GM12878 (cell line): Measurements from ENCODE around the gene PDE7B. TPM values are rescaled to one million over a fixed set of nuclear protein-coding genes. Genes with fewer than 3 reads are reported as not detected.

Source experiments
- LARP7 ChIP-seq: fragments of 450-650 bp; IDR thresholded peaks from 2 replicates; pipeline ENCODE4 v1.6.1; 2017; ENCODE audit warnings: mild to moderate bottlenecking
- NFIC ChIP-seq: IDR thresholded peaks from 2 replicates; pipeline ENCODE4 v1.6.1; 2012; ENCODE audit warnings: low read depth, mild to moderate bottlenecking, inconsistent platforms, low read length, moderate library complexity
- POLR2AphosphoS2 ChIP-seq: IDR thresholded peaks from 2 replicates; pipeline ENCODE4 v1.6.1; 2011; ENCODE audit warnings: low read depth, mild to moderate bottlenecking, low read length, improper control_type of control experiment, moderate library complexity
- RAD21 ChIP-seq: IDR thresholded peaks from 2 replicates; pipeline ENCODE4 v1.6.1; 2011; ENCODE audit warnings: mild to moderate bottlenecking, low read depth, low read length, moderate library complexity; ENCODE audit not compliant: insufficient read depth
- RCOR1 ChIP-seq: conservative IDR thresholded peaks from 2 replicates; pipeline ENCODE4 v1.6.1; 2012; ENCODE audit warnings: low read depth, low read length, improper control_type of control experiment
- SMC3 ChIP-seq: IDR thresholded peaks from 2 replicates; pipeline ENCODE4 v1.6.1; 2011; ENCODE audit warnings: low read length, improper control_type of control experiment, borderline replicate concordance
- ZBED1 ChIP-seq: IDR thresholded peaks from 2 replicates; pipeline ENCODE4 v1.6.1; 2016; ENCODE audit warnings: borderline replicate concordance
- polyA plus RNA-seq, 11 experiments: library from polyadenylated mRNA; depleted of rRNA in 4 of 11; unstranded in 6 of 11; stranded (reverse) in 5 of 11; fragments of >200 nt; fragmentation: Nextera tagmentation in 4 of 11; fragmentation: Illumina TruSeq in 1 of 11; extraction: Ambion mirVana in 4 of 11; extraction: Trizol in 1 of 11; gene quantifications; 1 replicate in 1 of 11; 2 replicates in 10 of 11; pipeline versions ENCODE4 v1.2.1 to v1.2.3, GENCODE V29; 2011 to 2016; ENCODE audit warnings: inconsistent platforms in 2 of 11, missing spikeins in 2 of 11, low read depth in 1 of 11
- total RNA-seq, 4 experiments: library from RNA; depleted of rRNA in 3 of 4; stranded (reverse); fragments of >200 nt in 3 of 4; fragmentation: Illumina TruSeq in 1 of 4; extraction: Trizol in 1 of 4; gene quantifications; 2 replicates each; pipeline versions ENCODE4 v1.2.1 to v1.2.3, GENCODE V29; 2013 to 2021
- TF ChIP-seq, protein P1 (sequence below): fragments of 450-650 bp; IDR thresholded peaks from 2 replicates; pipeline ENCODE4 v1.6.1; 2017; ENCODE audit warnings: mild to moderate bottlenecking, moderate library complexity
- TF ChIP-seq, protein P2 (sequence below): fragments of 450-650 bp; IDR thresholded peaks from 2 replicates; pipeline ENCODE4 v1.6.1; 2018; ENCODE audit warnings: borderline replicate concordance, mild to moderate bottlenecking; ENCODE audit not compliant: partially characterized antibody

PDE7B gene
- total and polyA plus RNA-seq, 10 of the 15 experiments (the other 5 are each of a cell fraction or from before 2014, with no cell fraction given) = not detected

DNA sequence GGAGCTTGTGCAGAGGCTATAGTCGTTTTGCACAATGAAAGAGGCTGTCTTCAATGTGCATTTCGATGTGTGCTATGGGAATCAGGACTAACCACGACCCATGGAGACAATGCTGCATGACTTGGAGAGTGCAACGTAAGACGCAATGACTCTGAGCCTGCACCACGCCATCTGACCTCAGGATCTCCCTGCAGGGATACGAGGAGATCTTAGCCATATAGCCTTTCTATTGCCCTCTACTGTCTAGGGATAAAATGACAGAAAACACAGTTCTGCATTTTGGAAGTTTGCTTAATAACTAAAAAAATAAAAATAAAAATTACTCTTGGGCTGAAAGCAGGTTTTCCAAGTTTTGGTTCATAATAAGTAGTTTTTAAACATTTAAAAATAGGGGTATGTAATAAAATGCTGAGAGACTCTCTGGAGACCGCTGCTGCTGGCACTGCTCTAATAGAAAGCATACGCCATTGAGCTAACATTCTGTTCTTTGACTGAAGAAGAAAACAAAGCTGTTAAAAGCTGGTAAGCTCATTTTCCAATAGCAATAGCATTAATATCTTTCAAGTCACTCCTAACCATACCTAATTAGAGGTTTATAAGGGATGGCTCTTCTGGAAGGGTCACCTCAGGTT, 87.2 kb downstream of the PDE7B start (continued):
- TF ChIP-seq, protein P1, sequence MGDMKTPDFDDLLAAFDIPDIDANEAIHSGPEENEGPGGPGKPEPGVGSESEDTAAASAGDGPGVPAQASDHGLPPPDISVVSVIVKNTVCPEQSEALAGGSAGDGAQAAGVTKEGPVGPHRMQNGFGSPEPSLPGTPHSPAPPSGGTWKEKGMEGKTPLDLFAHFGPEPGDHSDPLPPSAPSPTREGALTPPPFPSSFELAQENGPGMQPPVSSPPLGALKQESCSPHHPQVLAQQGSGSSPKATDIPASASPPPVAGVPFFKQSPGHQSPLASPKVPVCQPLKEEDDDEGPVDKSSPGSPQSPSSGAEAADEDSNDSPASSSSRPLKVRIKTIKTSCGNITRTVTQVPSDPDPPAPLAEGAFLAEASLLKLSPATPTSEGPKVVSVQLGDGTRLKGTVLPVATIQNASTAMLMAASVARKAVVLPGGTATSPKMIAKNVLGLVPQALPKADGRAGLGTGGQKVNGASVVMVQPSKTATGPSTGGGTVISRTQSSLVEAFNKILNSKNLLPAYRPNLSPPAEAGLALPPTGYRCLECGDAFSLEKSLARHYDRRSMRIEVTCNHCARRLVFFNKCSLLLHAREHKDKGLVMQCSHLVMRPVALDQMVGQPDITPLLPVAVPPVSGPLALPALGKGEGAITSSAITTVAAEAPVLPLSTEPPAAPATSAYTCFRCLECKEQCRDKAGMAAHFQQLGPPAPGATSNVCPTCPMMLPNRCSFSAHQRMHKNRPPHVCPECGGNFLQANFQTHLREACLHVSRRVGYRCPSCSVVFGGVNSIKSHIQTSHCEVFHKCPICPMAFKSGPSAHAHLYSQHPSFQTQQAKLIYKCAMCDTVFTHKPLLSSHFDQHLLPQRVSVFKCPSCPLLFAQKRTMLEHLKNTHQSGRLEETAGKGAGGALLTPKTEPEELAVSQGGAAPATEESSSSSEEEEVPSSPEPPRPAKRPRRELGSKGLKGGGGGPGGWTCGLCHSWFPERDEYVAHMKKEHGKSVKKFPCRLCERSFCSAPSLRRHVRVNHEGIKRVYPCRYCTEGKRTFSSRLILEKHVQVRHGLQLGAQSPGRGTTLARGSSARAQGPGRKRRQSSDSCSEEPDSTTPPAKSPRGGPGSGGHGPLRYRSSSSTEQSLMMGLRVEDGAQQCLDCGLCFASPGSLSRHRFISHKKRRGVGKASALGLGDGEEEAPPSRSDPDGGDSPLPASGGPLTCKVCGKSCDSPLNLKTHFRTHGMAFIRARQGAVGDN = no peak
- no peak for TF ChIP-seq ZBED1
- TF ChIP-seq SMC3 = peak; percentile 21; the same call in 1 of the 2 replicates
- no peak for TF ChIP-seq POLR2AphosphoS2
- 0 out of 2 replicates have a peak, but pooled peaks have one; percentile 33 for TF ChIP-seq RAD21
- TF ChIP-seq, protein P2, sequence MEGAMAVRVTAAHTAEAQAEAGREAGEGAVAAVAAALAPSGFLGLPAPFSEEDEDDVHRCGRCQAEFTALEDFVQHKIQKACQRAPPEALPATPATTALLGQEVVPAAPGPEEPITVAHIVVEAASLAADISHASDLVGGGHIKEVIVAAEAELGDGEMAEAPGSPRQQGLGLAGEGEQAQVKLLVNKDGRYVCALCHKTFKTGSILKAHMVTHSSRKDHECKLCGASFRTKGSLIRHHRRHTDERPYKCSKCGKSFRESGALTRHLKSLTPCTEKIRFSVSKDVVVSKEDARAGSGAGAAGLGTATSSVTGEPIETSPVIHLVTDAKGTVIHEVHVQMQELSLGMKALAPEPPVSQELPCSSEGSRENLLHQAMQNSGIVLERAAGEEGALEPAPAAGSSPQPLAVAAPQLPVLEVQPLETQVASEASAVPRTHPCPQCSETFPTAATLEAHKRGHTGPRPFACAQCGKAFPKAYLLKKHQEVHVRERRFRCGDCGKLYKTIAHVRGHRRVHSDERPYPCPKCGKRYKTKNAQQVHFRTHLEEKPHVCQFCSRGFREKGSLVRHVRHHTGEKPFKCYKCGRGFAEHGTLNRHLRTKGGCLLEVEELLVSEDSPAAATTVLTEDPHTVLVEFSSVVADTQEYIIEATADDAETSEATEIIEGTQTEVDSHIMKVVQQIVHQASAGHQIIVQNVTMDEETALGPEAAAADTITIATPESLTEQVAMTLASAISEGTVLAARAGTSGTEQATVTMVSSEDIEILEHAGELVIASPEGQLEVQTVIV = no peak
- no peak for TF ChIP-seq LARP7
- no peak for TF ChIP-seq NFIC
- no peak for TF ChIP-seq RCOR1
